KOPT-K1 (cell line): Measurements from ENCODE around the gene CRYBG1.
"Not testable (repeated sequence)": the region's sequence is repeated elsewhere in the genome, so short reads cannot be mapped to it uniquely, and the experiment has no call there.

ENCODE experiments used
- H3K27ac ChIP-seq: fragments of 200-600 bp; sonication (generic); 2 replicates; pipeline ENCODE4 v1.5.1; 2016; ENCODE audit warnings: antibody characterized with exemption, mild to moderate bottlenecking, low read depth, low read length; ENCODE audit not compliant: poor library complexity, severe bottlenecking
- H3K36me3 ChIP-seq: fragments of 200-600 bp; sonication (generic); 2 replicates; pipeline ENCODE4 v1.5.1; 2017; ENCODE audit warnings: antibody characterized with exemption, mild to moderate bottlenecking, low read length, moderate library complexity; ENCODE audit not compliant: insufficient read depth
- H3K9me3 ChIP-seq: fragments of 200-600 bp; sonication (generic); 2 replicates; pipeline ENCODE4 v1.5.1; 2017; ENCODE audit warnings: antibody characterized with exemption, low read length, mild to moderate bottlenecking; ENCODE audit not compliant: insufficient read depth, poor library complexity, severe bottlenecking

The CRYBG1 gene

DNA sequence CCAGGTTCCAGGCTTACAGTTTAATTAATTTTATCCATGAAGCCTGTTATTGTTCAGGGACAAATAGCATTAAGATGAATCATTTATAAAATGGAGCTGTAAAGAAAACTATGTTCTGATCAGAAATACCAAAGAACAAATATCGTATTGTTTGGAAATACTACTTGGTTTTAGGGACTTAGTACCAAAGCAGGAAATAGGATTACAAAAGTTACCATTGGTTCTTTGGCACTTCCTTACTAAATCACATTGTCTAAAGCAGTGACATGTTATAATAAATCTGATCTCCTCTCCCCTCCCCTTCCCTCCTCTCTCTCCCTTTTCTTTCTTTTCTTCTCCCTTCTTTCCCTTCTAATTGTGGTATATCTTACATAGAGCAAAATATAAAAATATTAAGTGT is 29.6 kb downstream of the CRYBG1 start:
- Histone ChIP-seq H3K9me3 (no peaks in the 10 kb centered on the region), H3K36me3 (no peaks in the 10 kb centered on the region), H3K27ac (no peak overlapping the region)

DNA sequence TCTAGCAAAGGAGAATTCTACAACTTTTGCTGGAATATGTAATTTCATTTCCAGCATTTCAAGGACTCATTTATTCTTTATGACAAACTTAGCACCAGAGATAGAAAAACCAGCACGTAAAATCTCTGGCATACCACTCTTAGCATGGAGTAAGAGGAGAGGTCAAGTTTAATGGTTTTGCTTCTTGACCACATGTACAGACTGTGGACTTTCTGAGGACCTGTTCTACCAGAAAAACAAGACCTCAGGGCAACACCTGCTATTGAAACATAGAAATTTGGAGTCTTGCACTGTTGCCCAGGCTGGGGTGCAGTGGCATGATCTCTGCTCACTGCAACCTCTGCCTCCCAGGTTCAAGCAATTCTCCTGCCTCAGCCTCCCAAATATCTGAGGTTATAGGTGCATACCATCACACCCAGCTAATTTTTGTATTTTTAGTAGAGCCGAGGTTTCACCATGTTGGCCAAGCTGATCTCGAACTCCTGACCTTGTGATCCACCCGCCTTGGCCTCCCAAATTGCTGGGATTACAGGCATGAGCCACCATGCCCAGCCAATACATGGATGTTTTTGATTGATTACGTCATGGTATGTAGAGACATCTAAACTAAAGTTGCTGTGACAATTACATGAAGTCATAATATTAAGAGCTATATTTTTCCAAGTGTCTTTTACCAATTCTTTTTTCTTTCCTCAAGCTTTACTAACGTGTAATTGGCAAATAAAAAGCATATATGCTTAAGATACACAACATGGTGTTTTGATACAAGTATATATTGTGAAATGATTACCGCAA is 36.1 kb downstream of the CRYBG1 start:
- Histone ChIP-seq H3K9me3 (no peaks in the 10 kb centered on the region), H3K36me3 (no peaks in the 10 kb centered on the region), H3K27ac (no peak overlapping the region)

DNA sequence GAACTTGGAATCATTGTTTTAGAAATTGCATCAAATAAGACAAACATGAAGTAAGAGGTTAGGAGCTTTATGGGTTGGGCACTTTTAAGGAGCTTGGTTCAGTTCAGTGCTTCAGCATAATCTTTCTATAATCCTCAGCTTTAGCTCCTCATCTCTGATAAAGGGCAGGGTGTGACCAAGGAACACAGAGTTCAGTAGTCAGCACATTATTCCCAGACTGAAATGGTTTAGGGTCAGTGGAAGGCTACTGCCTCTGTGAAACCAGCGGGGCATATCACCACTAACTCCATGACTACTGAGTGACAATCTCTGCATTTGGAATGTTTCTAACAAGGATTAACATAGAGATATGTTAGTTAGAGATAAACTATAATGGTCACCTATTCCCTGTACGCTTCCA is 36.9 kb downstream of the CRYBG1 start:
- no peaks in the 10 kb centered on the region for H3K36me3 ChIP-seq
- H3K9me3 ChIP-seq, result no peaks in the 10 kb centered on the region
- H3K27ac ChIP-seq, result no peak overlapping the region

DNA sequence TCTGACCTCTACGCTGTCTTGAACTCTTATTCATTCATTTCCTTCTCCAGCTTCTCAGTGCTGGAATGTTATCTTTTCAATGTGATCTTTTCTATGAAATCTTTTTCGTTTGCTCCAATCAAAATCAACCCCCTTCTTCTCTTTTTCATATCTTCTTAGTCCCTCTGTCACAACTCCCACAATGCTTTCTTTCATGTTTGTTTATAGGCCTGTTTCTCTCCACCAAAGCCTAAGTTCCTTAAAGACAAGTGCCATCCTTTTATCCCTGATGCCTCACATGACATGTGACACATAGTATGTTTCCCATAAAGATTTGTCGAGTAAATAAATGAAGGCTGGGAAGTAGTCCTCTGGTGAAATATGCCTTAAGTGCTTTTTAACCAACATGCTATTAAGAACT is 38.1 kb downstream of the CRYBG1 start:
- H3K9me3 ChIP-seq, result peaks cover 4% of the 10 kb centered on the region
- H3K36me3 ChIP-seq, result no peaks in the 10 kb centered on the region
- no peak overlapping the region for H3K27ac ChIP-seq

DNA sequence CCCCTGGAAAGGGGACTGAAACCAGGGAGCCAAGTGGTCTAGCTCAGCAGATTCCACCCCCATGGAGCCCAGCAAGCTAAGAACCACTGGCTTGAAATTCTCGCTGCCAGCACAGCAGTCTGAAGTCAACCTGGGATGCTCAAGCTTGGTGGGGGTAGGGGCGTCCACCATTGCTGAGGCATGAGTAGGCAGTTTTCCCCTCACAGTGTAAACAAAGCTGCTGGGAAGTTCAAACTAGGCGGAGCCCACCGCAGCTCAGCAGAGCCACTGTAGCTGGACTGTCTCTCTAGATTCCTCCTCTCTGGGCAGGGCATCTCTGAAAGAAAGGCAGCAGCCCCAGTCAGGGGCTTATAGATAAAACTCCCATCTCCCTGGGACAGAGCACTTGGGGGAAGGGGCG is 44.5 kb downstream of the CRYBG1 start:
- H3K9me3 ChIP-seq, H3K27ac ChIP-seq: not testable (repeated sequence)

DNA sequence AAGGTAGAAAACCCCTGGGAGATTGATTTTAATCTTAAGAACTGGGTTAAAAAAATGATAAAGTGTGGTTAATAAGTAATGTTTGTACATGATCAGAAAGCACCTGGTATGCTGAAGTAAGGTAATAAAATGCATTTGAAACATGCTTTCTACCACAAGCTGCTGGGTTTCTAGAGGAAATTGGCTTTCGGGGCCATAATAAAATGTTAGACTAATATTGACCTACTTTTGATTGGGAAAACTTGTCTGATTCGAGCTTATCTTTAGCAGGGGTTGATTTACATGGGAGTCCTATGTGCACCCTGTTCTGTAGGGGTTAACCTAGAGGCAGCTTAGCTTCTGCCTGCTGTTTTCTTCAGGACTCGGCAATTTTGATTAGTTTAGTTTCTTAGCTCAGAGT is 50.5 kb downstream of the CRYBG1 start:
- no peaks in the 10 kb centered on the region for H3K9me3 ChIP-seq
- H3K27ac ChIP-seq, result no peak overlapping the region
- no peaks in the 10 kb centered on the region for H3K36me3 ChIP-seq

More for the DNA sequence above, 44.5 kb downstream of the CRYBG1 start:
- not testable (repeated sequence) for H3K36me3 ChIP-seq

DNA sequence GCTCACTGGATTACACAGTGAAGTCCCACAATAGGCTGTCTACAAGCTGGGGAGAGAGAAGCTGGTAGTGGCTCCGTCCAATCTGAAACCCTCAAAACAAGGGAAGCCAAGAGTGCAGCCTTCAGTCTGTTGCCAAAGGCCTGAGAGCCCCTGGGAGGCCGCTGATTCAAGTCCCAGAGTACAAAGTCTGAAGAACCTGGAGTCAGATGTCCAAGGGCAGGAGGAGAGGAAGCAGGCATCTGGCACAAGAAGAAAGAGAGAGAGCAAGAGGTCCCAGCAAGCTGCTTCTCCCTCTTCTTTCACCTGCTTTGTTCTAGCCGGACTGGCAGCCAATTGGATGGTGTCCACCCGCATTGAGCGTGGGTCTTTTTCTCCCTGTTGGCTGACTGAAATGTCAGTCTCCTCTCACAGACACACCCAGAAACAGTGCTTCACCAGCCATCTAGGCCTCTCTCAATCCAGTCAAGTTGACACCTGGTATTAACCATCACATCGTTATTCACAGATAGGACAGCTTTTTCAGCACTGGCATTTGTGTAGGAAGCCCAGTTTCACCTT is 51.2 kb downstream of the CRYBG1 start:
- H3K36me3 ChIP-seq, result no peaks in the 10 kb centered on the region
- no peak overlapping the region for H3K27ac ChIP-seq
- H3K9me3 ChIP-seq, result no peaks in the 10 kb centered on the region

DNA sequence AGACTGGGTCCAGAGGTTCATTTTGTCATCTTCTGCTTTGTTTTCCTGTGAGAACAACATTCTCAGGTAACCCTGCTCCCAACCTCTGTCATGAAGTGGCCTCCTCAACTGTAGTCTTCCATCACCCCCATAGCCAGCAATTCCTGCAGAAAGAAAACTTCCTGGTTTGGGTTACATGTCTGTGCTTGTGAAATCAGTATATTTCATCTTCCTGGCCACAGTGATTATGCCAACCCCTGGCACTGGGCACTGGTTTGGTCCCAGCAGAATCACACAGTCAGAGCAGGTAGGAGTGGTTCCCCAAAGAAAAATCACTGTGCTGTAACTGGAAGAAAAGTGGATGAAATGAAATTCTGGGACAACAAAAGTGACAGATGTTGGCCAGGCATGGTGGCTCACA is 52.5 kb downstream of the CRYBG1 start:
- H3K36me3 ChIP-seq, result no peaks in the 10 kb centered on the region
- H3K9me3 ChIP-seq, result peaks cover 7% of the 10 kb centered on the region
- H3K27ac ChIP-seq, result no peak overlapping the region

DNA sequence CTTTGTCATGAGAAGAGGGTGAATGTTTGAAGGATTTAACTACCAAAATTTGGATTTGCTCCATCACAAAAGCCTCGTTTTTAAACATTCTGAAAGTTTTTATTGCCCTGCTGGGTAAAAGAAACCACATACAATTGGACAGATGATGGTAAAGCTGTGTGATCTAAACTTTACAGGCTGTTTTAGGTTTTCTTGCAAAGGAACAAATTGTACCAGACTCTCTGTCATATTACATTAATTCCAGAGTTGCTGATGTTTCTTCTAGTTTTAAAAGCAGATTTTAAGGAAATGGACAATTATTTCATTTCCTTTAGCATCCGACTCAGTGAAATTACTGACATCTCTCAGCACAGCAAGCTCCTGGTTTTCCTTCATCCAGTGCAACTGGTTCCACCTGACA is 53.2 kb downstream of the CRYBG1 start:
- Histone ChIP-seq H3K9me3 (peaks cover 9% of the 10 kb centered on the region), H3K36me3 (no peaks in the 10 kb centered on the region), H3K27ac (no peak overlapping the region)

DNA sequence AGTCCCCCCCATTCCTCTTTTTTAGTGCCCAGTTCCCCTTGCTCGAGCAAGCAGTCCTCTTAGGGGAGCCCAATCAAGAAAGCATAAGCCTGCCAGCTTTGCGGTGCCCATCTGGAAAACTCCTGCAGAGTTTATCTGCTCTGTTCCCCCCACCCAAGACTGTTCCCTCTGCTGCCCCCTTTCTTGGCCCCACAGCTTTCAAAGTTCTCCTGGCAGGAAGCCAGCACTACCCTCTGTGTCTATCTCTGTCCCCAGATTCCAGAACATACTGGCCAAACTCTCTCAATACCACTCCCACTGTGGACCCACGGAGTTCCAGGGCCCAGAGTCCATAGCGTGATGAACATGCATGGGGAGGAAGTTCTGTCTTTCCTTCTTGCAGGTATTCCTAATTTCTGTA is 55.4 kb downstream of the CRYBG1 start:
- Histone ChIP-seq H3K9me3 (peaks cover 9% of the 10 kb centered on the region), H3K27ac (no peak overlapping the region), H3K36me3 (no peaks in the 10 kb centered on the region)

DNA sequence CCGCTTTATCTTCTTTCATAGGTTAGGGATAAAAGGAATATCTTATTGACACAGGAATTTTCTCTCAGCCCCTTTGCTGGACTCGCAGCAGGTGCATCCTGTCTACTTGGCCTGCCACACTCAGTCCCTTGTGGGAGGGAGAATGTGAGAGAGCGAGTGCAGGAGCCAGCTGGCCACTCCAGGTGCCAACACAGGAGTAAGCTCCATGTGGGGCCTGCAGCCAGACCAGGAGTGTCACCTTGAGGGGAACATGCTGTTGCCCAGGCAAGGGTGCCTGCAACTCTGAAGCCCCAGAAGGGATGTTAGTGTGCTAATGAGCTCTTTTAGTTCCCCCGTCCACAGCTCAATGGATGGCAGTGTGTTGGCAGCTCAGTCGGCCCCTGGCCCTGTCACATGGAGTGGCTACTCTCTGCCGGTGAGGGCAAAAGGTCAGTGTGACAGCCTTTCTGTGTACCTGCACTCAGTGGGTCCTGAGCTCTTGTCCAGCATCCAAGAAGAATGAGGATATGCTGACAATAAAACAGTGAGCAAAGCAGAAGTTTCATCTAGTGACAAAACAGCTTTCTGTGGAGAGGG is 57.1 kb downstream of the CRYBG1 start:
- no peaks in the 10 kb centered on the region for H3K36me3 ChIP-seq
- H3K27ac ChIP-seq, result no peak overlapping the region
- H3K9me3 ChIP-seq, result peaks cover 9% of the 10 kb centered on the region

DNA sequence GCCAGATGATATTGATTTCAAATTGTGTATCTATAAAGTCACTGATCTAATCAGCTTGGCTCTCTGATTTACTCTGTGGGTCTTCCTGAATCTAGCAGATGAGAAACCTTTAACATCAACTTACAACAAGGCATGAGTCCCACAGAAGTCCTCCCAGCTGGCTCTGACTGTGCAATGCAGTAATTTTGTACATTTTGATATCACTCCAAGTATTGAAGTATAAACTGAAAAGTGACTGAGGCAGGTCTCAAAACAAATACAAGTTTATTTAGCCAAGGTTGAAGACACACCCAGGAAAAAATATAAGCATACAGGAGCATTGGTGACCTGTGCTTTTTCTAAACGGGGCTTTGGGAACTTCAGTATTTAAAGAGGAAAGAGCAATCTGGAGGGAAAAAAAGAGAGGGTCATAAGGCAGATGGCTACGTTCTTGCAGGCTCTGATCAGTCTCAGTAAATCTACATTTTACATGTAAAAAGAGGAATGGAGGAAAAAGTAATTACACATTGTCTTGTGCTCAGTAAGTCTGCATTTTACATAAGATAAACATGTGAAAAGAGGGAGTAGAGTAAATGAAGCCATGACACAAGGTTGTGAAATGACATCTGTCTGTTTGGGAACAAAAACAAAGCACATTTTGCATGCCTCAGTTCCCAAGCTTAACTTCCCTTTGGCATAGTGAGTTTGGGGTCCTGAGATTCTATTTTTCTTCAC is 59.5 kb downstream of the CRYBG1 start:
- H3K27ac ChIP-seq, result no peak overlapping the region
- no peaks in the 10 kb centered on the region for H3K36me3 ChIP-seq
- peaks cover 9% of the 10 kb centered on the region for H3K9me3 ChIP-seq

DNA sequence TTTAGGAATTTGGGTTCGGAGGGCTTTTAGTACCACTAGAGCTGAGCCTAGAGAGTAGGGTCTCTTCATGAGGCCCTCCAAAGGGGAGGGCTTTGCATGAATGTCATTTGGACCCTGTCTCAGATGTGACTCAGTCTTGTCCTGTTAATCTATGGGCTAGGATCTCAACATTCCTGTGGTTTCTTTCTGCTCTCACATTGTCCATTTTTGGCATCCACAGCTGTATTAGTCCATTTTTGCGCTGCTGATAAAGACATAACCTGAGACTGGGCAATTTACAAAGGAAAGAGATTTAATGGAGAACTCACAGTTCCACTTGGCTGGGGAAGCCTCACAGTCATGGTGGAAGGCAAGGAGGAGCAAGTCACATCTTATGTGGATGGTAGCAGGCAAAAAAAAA is 61.0 kb downstream of the CRYBG1 start:
- no peak overlapping the region for H3K27ac ChIP-seq
- peaks cover 9% of the 10 kb centered on the region for H3K9me3 ChIP-seq

DNA sequence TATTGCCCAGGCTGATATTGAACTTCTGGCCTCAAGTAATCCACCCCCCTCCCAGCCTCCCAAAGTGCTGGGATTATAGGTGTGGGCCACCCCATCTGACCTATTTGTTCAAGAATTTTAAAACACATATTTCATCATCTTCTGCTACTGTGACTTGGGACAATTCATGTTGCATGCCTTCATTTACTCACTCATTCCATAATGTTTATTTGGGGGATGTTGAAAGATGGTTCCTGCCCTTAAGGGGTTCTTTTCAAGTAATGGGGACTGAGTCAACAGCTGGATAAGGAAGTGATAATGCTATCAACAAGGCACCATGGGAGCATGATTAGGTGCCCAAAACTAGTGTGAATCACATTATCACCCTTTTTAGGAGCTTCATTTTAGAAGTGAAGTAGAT is 62.0 kb downstream of the CRYBG1 start:
- H3K9me3 ChIP-seq, result peaks cover 7% of the 10 kb centered on the region
- no peaks in the 10 kb centered on the region for H3K36me3 ChIP-seq
- H3K27ac ChIP-seq, result no peak overlapping the region

More for the DNA sequence above, 61.0 kb downstream of the CRYBG1 start:
- no peaks in the 10 kb centered on the region for H3K36me3 ChIP-seq

DNA sequence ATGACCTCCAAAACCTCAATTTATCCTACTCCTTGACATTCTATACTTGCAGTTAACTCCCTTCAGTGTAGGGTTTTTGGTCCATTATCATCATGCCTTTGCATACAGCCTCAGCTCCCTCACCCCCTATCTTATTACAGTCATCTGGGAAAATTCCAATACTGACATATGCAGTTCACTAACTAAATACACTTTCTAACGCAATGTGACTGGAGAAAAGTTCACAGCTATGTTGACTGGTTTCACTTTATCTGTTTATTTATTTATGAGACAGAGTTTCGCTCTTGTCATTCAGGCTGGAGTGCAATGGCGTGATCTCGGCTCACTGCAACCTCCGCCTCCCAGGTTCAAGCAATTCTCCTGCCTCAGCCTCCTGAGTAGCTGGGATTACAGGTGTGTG is 64.9 kb downstream of the CRYBG1 start:
- no peaks in the 10 kb centered on the region for H3K36me3 ChIP-seq
- no peak overlapping the region for H3K27ac ChIP-seq

More for the DNA sequence above, 64.9 kb downstream of the CRYBG1 start:
- no peaks in the 10 kb centered on the region for H3K9me3 ChIP-seq
